Body of pancreas (tissue), 4 donors: ENCODE results near the gene VGLL1. TPM values are rescaled to one million over a fixed set of nuclear protein-coding genes. Genes with fewer than 3 reads are reported as not detected.

Experiments
- ATAC-seq: fragments of 150-250 bp; one replicate; pipeline ENCODE4 v1.9.1; 2016
- DNase-seq, 4 donors: peaks; one replicate each; pipeline ENCODE4 v3.0.0-alpha.2; 2019
- H3K27ac ChIP-seq, 4 donors: fragments of 200-600 bp; sonication (generic); 1 replicate in 3 of 4; 2 replicates in 1 of 4; pipeline versions ENCODE4 v1.5.1 to v1.6.1; 2016 to 2019; ENCODE audit warnings: mild to moderate bottlenecking in 1 of 4, mixed read lengths in 1 of 4, moderate library complexity in 1 of 4
- H3K27me3 ChIP-seq, 2 donors: fragments of 200-600 bp; sonication (generic); one replicate each; pipeline ENCODE4 v1.6.0; 2016; ENCODE audit warnings: mild to moderate bottlenecking in 1 of 2
- H3K36me3 ChIP-seq, 2 donors: fragments of 200-600 bp; sonication (generic); replicated peaks in 1 of 2; 2 replicates each; pipeline ENCODE4 v1.5.1; 2016; ENCODE audit warnings: low read depth in 2 of 2; ENCODE audit not compliant: insufficient read depth in 1 of 2
- H3K4me1 ChIP-seq: fragments of 200-600 bp; sonication (generic); one replicate; pipeline ENCODE4 v1.6.0; 2016
- H3K4me3 ChIP-seq, 2 donors: fragments of 200-600 bp; sonication (generic); 1 replicate in 1 of 2; 2 replicates in 1 of 2; pipeline ENCODE4 v1.5.1; 2016 to 2019
- H3K9me3 ChIP-seq, 3 donors: fragments of 200-600 bp; sonication (generic); 1 replicate in 2 of 3; 2 replicates in 1 of 3; pipeline ENCODE4 v1.5.1; 2016
- CTCF ChIP-seq, 7 experiments: fragments of 450-650 bp in 4 of 7; fragments of 200-600 bp in 3 of 7; sonication (generic) in 3 of 7; IDR thresholded peaks; one replicate each; pipeline ENCODE4 v1.5.1; 2016 to 2019; ENCODE audit warnings: antibody characterized with exemption in 7 of 7
- POLR2A ChIP-seq, 3 donors: fragments of 450-650 bp; IDR thresholded peaks; one replicate each; pipeline ENCODE4 v1.6.1; 2016; ENCODE audit warnings: antibody characterized with exemption in 3 of 3, mild to moderate bottlenecking in 2 of 3
- WGBS, 2 donors: methylation state at CpG; one replicate each; pipeline ENCODE4 v1.1.5; 2017; 5-methylcytosine and 5-hydroxymethylcytosine counted together
- intact Hi-C: fragments of 100-400 bp; cut with DNase I; formaldehyde crosslinking; loops from one replicate; pipeline ENCODE4 v1.15.1; 2023
- total RNA-seq, 2 donors: library from RNA; depleted of rRNA; stranded (reverse); fragments of >200 nt; gene quantifications; one replicate each; pipeline ENCODE4 v1.1.0, GENCODE V29; 2016

The VGLL1 gene
- total RNA-seq, 2 donors from 2014 or later = 1.0 TPM; not detected in 1

GRCh38 chrX:136541294-136541693 is 9.3 kb downstream of the VGLL1 start:
- DNase-seq = no peak
- Histone ChIP-seq H3K27me3 (no peaks in the 10 kb centered on the region), H3K4me1 (no peaks in the 10 kb centered on the region), H3K9me3 (no peaks in the 10 kb centered on the region), H3K36me3 (no peaks in the 10 kb centered on the region), H3K27ac (no peak overlapping the region), H3K4me3 (no peak overlapping the region)
- intact Hi-C loops = loop anchor here (10.0 kb wide), 1 partner anchor 56 kb away; the partner anchor contains the start of gene BRS3
- TF ChIP-seq POLR2A (IDR thresholded peaks at IDR 0.05) (no peak), CTCF (IDR thresholded peaks at IDR 0.05) (no peak)
- no peak for ATAC-seq
- WGBS, 2 donors = 47 to 50% methylated on average over 3 of the region's 3 CpGs

GRCh38 chrX:136542281-136542680 is 10.3 kb downstream of the VGLL1 start:
- Histone ChIP-seq H3K9me3 (no peaks in the 10 kb centered on the region), H3K27ac (no peak overlapping the region), H3K36me3 (no peaks in the 10 kb centered on the region), H3K27me3 (no peaks in the 10 kb centered on the region), H3K4me1 (no peaks in the 10 kb centered on the region), H3K4me3 (no peak overlapping the region)
- ATAC-seq (no peak), DNase-seq (no peak)
- intact Hi-C loops = loop anchor here (10.0 kb wide), 1 partner anchor 57 kb away; the partner anchor contains the start of gene BRS3
- no peak for TF ChIP-seq POLR2A (IDR thresholded peaks at IDR 0.05)
- no peak for TF ChIP-seq CTCF (IDR thresholded peaks at IDR 0.05)
- 75 to 76% methylated on average over 7 of the region's 7 CpGs for WGBS, 2 donors

- 78 to 90% methylated on average over 2 to 3 of the region's 3 CpGs for WGBS, 2 donors
- no peak overlapping the region for H3K4me3 ChIP-seq
- DNase-seq = no peak
- ATAC-seq = no peak
- H3K27ac ChIP-seq = no peak overlapping the region
- TF ChIP-seq POLR2A (IDR thresholded peaks at IDR 0.05) (no peak), CTCF (IDR thresholded peaks at IDR 0.05) (no peak)
- no peaks in the 10 kb centered on the region for H3K4me1 ChIP-seq
- no peaks in the 10 kb centered on the region for H3K9me3 ChIP-seq
- intact Hi-C loops = loop anchor here (10.0 kb wide), 1 partner anchor 62 kb away; the partner anchor contains the start of gene BRS3
- H3K36me3 ChIP-seq = no peaks in the 10 kb centered on the region
- no peaks in the 10 kb centered on the region for H3K27me3 ChIP-seq
Observed at GRCh38 chrX:136546371-136546781, 14.4 kb downstream of the VGLL1 start.

GRCh38 chrX:136549226-136549625 is 17.2 kb downstream of the VGLL1 start:
- intact Hi-C loops = loop anchor here (10.0 kb wide), 1 partner anchor 64 kb away; the partner anchor contains the start of gene BRS3

More at GRCh38 chrX:136549226-136549625, 17.2 kb downstream of the VGLL1 start:
- 71 to 76% methylated on average over 1 to 5 of the region's 5 CpGs for WGBS, 2 donors
- Histone ChIP-seq H3K27me3 (no peaks in the 10 kb centered on the region), H3K9me3 (no peaks in the 10 kb centered on the region), H3K4me1 (no peaks in the 10 kb centered on the region), H3K27ac (no peak overlapping the region), H3K36me3 (no peaks in the 10 kb centered on the region), H3K4me3 (no peak overlapping the region)
- no peak for TF ChIP-seq POLR2A (IDR thresholded peaks at IDR 0.05)
- no peak for TF ChIP-seq CTCF (IDR thresholded peaks at IDR 0.05)
- DNase-seq (no peak), ATAC-seq (no peak)
